Activated CD8-positive, alpha-beta memory T cell treated with anti-CD3 and anti-CD28 coated beads, Interleukin-2, amount 50 U/mL, for 48 hours (primary cell): Measurements from ENCODE around the gene LMBR1L.

Experiments
- DNase-seq: peaks from one replicate; pipeline ENCODE4 v3.0.0-alpha.2; 2020

The LMBR1L gene

GRCh38 chr12:49111206-49111605, 559 bp upstream of the LMBR1L start:
- no peak for DNase-seq

GRCh38 chr12:49109641-49110463, 795 bp downstream of the LMBR1L start:
- peak; percentile 57 for DNase-seq

GRCh38 chr12:49108958-49109404, 1.7 kb downstream of the LMBR1L start:
- DNase-seq: no peak

GRCh38 chr12:49105504-49106084, 5.1 kb downstream of the LMBR1L start:
- no peak for DNase-seq

GRCh38 chr12:49104822-49105221, 5.8 kb downstream of the LMBR1L start:
- no peak for DNase-seq

GRCh38 chr12:49100380-49100779, 10.3 kb downstream of the LMBR1L start:
- DNase-seq: no peak

- DNase-seq: no peak
Observed at GRCh38 chr12:49098703-49099102, 11.9 kb downstream of the LMBR1L start.

- DNase-seq: peak; percentile 84
Observed at GRCh38 chr12:49098035-49098451, 12.6 kb downstream of the LMBR1L start.

- no peak for DNase-seq
Observed at GRCh38 chr12:49097381-49097780, 13.3 kb downstream of the LMBR1L start.

GRCh38 chr12:49094975-49095365, 15.7 kb downstream of the LMBR1L start:
- no peak for DNase-seq

- DNase-seq: peak; percentile 59
Observed at GRCh38 chr12:49094160-49094974, 16.3 kb downstream of the LMBR1L start, which contains the start of gene DHH. Gene DHH, minus strand, starts transcription at chr12:49094801. Its CDS starts 289 bp downstream, at chr12:49094512.

- no peak for DNase-seq
Observed at GRCh38 chr12:49093792-49094159, 16.9 kb downstream of the LMBR1L start.

- DNase-seq: no peak
Observed at GRCh38 chr12:49092816-49093406, 17.7 kb downstream of the LMBR1L start.

GRCh38 chr12:49092086-49092815, 18.4 kb downstream of the LMBR1L start:
- peak; percentile 75 for DNase-seq

- DNase-seq: no peak
Observed at GRCh38 chr12:49091836-49092085, 18.9 kb downstream of the LMBR1L start.

GRCh38 chr12:49091056-49091835, 19.4 kb downstream of the LMBR1L start:
- peak; percentile 64 for DNase-seq

- DNase-seq: peak; percentile 74
Observed at GRCh38 chr12:49089821-49090773, 20.6 kb downstream of the LMBR1L start.

GRCh38 chr12:49088932-49089330, 21.7 kb downstream of the LMBR1L start:
- DNase-seq: no peak

- peak; percentile 84 for DNase-seq
Observed at GRCh38 chr12:49088150-49088931, 22.3 kb downstream of the LMBR1L start.

GRCh38 chr12:49086116-49086515, 24.5 kb downstream of the LMBR1L start:
- no peak for DNase-seq
